GM19025 (cell line): ENCODE data around the gene CLDN11.

Experiments used
- ATAC-seq: cut with Tn5 transposase; IDR thresholded peaks from one replicate; pipeline ENCODE4 v1.9.1; 2021; ENCODE audit warnings: mild to moderate bottlenecking, low read depth, moderate library complexity; ENCODE audit not compliant: unreplicated experiment

The CLDN11 gene

DNA sequence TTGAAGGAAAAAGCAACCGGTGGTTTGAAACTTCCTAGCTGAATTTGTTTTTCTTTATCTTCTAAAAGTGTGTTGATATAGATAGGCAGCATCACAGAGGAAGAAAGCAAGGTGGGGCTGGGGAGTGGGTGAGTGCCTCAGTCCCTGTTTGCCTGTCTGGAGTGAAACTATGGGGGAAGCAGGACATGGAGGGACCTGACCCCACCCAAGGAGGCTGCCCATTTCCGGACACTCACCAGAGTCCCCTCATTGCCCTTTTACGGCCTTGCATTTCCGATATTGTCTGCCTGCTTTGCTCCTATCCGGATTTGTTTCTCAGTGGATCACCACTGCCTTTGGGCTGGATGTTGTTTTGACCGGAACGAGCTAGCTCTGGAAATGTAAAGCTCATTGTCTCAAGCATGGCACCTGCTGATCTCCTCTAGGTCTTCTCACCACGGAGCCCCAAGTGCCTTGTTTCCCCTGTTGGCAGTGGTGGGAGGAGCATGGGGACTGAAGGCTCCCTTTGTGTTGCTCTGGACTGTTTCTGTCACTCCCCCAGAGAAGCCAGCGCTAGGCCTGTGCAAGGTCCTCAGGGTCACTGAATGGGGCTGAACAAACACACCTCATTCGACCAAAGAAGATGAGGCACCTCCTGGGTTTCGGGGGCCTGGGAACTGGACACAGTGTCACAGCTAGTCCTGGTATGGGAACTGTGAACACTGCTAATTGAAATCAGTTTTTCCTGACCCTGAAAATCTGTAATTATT is 7.0 kb downstream of the CLDN11 start:
- ATAC-seq: no peak

DNA sequence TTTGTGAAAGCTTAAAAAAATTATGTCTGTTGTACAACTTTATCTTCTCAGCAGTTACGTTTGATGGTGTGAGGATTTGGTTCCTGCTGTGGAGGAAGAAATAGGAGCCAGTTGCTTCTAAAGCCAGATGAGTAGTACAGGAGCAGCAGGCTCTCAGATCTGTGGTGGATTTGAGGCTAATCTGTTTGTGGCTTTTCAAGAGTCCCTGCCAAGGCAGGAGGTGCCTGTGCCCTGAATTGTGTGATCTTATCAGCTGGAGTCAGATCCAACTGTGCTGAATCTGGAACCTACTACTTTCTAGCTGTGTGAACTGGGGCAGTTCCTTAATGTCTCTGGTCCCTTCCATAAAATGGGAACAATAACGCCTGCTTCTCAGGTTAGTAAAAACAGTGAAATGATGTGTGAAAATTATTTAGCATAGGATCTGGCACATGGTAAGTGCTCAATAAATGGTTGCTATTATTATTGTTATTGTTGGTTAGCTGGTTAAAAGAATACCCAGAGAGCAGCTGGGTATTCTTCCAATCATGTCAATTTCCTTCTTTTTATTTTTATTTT is 7.7 kb downstream of the CLDN11 start:
- no peak for ATAC-seq

DNA sequence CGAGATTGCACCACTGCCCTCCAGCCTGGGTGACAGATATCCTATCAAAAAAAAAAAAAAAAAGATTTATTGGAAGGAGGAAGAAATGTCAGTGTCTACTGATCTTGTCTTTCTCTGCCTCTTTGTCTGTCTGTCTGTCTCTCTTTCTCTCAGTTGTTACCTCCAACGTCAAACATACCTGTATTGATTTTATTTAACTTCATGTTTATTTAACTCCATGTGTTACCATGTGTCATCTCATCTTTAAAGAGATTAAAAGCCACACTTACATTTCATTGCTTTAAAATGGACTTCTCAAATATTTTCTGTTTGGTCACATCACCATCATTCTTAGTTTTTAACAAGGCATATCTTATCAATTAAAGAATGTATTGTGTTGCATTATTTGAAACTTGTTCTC is 9.4 kb downstream of the CLDN11 start:
- no peak for ATAC-seq

DNA sequence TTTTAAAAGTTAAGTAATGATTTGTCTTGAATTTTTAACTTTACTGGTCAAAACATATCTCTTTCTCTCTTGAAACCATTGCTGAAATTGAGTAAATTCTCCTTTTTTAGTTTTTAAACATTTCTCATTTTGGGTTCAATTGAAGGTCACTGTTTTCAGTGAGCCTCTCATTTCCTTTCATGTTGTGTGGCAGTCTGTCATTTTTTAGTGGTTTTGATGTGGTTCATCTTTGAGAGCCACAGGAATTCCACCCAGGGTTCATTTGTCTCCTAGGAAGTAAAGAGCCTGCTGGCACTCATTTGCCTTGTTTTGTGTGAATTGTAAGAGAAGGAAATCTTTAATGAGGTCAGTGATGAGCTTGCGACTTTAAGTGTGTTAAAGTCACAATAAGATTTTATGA is 10.4 kb downstream of the CLDN11 start:
- no peak for ATAC-seq

GRCh38 chr3:170431054-170431453 is 12.4 kb downstream of the CLDN11 start:
- ATAC-seq: no peak

DNA sequence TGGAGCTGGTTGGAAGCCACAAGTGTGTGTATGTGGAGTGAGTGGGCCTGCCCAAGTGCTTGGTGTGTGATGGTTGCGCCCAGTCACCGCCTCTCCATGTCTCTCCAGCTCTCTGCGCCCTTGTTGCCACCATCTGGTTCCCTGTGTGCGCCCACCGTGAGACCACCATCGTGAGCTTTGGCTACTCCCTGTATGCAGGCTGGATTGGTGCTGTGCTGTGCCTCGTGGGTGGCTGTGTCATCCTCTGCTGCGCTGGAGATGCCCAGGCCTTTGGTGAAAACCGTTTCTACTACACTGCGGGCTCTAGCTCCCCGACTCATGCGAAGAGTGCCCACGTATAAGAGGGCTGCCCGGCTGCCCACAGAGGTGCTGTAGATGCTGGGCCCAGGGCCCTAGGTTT is 13.7 kb downstream of the CLDN11 start:
- ATAC-seq: no peak

DNA sequence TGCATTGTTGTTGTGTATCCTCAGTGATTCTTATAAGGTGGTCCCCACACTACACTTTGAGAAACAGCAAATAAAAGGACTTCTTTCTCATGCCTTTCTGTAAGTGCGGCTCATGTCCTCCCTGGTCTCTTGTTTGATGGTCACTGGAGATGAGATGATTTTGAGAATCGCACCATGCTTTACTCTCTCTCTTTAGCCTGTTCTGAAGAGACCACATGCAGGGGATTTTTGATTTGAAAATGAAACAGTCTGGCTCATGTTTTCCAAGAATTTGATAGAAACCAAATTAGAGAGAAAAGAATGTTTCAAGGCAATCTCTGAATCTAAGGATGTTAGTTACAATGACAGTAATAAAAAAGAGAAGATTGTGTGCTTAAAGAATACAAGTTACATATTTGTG is 18.0 kb downstream of the CLDN11 start:
- no peak for ATAC-seq

DNA sequence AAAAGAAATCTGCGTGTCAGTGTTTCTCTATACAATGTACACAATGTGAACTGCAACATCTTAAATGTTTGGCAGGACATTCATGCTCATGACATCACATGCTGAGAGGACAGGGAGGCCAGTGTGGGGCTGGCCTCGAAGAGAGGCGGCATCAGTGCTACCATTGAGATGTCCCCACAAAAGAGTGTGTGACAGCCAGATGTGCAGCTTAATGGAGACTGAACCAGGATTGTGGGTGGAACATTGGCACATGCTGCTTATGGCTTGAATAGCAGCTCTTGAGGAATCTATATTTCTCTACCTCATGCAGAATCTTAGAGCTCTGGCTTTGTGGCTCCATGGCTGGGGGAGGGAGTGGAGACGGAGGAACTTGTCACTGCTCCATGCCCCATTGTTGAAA is 18.5 kb downstream of the CLDN11 start:
- ATAC-seq: no peak

DNA sequence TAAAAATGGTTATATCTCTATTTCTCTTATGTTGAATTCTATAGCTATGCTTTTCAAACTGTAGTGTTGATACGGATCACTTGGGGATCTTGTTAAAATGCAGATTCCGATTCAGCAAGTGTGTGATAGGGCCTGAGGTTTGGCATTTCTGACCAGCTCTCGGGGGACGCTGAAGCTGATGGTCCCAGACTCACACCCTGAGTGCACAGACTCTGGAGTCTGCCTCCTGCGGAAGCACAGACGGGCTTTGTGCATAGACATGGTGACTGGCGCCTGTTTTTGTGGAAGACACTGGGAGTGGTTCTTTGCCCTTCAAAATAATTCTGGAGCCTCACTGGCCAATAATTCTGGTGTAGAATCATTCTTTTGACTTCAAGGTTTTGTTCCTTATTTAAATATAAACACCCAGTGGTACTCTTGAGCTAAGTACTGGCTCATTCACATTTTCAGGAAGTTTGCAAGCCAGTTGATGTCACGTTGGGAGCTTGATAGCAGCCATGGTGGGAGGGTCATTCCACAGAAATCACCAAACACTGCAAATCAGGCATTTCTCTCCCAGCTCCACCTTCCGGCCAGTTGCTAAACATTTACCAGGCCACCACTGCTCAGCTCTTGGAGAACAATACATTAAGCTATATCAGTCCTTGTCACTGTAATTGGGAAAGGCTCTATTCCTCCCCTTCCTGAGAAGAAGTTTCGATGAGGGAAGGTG is 19.2 kb downstream of the CLDN11 start:
- ATAC-seq: no peak

GRCh38 chr3:170438836-170439235 is 20.2 kb downstream of the CLDN11 start:
- ATAC-seq: no peak

- ATAC-seq: no peak
Measured at GRCh38 chr3:170440344-170440743, 21.7 kb downstream of the CLDN11 start.

DNA sequence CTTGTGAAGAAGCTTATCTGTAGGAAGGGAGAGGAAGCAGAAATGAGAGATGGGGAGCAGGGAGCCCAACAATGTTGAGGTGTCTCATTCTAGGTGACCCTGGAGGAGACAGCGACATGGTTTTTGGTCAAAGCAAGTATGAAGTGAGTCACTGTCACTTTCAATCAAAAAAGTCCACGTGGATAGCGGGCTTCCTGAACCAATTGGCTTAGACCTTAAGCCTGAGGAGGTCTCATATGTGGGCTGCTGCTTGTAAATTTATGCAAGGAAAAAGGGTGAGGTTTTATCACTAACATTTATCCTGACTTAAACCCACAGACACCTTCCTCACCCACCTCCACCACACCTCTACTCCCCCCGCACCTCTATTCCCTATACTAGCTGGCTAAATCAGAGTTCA is 22.7 kb downstream of the CLDN11 start:
- no peak for ATAC-seq

GRCh38 chr3:170442947-170443346 is 24.3 kb downstream of the CLDN11 start:
- no peak for ATAC-seq

DNA sequence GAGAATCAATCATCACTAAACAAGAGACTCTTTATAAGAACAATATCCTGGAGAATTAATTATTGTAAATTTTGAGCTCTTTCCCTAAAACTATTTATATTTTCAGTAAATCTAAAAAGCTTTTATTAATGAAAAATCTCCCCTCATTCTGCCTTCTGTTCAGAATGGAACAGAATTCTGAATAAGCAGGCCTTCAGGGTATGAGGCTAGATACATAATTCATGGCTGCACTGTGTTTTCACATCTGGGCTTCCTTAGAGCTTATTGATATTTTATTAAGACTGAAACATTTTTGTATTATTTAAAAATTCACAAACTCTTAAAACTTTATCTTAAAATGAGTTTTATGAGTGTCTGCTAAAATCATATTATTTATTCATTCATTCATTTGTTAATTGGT is 24.8 kb downstream of the CLDN11 start:
- no peak for ATAC-seq

- no peak for ATAC-seq
Measured at GRCh38 chr3:170448584-170448983, 29.9 kb downstream of the CLDN11 start.

- ATAC-seq: no peak
Measured at GRCh38 chr3:170450039-170450438, 31.4 kb downstream of the CLDN11 start.

GRCh38 chr3:170454509-170454908 is 35.8 kb downstream of the CLDN11 start:
- no peak for ATAC-seq

DNA sequence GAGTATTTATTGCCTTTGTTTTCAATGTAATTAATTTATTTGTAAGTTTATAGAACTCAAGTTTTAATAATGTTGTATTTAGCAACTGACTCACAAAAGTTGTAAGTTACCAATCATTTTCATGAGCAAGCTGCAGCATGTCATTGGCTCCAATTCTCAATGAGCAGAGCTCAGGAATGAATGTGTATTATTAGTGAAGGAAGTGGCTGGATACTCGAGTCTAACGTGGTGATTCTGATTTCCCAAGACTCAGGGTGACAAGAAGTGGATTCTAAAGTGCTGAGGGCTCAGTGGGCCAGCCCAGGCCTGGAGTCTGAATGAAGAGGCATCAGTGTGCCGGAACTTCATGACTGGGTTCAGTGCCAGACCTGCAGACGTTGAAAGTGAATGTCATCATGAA is 39.6 kb downstream of the CLDN11 start:
- no peak for ATAC-seq

DNA sequence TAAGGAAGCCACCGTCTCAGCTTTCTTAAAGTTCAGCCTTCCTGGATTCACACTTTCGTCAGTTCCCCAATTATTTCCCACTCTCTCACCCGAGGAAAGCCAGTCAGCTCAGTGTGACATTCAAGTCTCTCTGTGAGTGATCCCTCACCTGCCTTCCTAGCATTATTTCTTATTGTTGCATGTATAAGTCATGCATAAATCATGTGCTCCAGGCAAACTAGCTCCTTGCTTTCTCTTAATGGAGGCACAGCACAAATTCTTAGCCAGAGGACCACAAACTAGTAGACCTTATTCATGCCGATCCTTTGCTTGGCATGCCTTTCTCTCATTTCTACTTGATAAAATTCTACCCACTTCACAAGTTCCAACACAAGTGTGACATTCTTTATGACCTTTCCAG is 44.3 kb downstream of the CLDN11 start:
- ATAC-seq: no peak

GRCh38 chr3:170465955-170466354 is 47.3 kb downstream of the CLDN11 start:
- ATAC-seq: no peak

- no peak for ATAC-seq
Measured at GRCh38 chr3:170467007-170467406, 48.3 kb downstream of the CLDN11 start.

DNA sequence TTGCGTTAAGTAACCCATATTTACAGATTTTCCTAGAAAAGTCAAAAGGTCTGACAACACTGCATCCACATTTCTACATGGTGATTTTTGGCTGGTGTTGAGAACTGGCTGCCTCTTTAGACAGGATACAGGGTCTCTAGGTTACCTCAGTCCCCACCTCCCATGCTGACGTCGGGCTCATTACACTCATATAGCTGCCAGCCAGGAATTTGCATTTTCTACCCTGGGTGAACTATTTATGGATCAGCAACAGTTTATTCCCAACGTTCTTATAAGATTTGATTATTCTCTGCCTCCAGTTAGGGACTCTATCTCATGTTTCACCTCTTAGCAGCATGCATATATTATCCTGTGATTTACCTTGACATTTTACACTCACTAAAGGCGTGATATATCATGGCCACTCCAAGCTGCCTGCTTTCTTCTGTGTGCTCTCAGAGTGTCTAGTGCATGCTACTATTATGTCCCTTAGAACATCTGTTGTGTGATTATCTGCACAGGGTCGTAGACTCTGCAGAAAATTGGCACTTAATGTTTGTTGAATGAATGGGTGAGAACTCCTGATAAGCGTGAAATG is 49.0 kb downstream of the CLDN11 start:
- no peak for ATAC-seq
